Memory B cell (primary cell): Measurements from ENCODE around the gene SERGEF.

Source experiments
- ATAC-seq: fragments of 150-1000 bp; cut with Tn5 transposase; 2 replicates; pipeline ENCODE4 v1.10.0; 2021; ENCODE audit warnings: low read depth, mild to moderate bottlenecking, moderate library complexity
- DNase-seq, 2 donors: peaks; one replicate each; pipeline ENCODE4 v3.0.0; 2022; ENCODE audit warnings: low spot score in 2 of 2
- H3K27ac Mint-ChIP-seq: one replicate; pipeline ENCODE4 v1.8.0; 2022; ENCODE audit warnings: mild to moderate bottlenecking, moderate library complexity, mixed read lengths
- H3K27me3 Mint-ChIP-seq: one replicate; pipeline ENCODE4 v1.8.0; 2022; ENCODE audit warnings: mixed read lengths
- H3K36me3 Mint-ChIP-seq: one replicate; pipeline ENCODE4 v1.8.0; 2022; ENCODE audit warnings: mild to moderate bottlenecking, mixed read lengths
- H3K4me1 Mint-ChIP-seq: one replicate; pipeline ENCODE4 v1.8.0; 2022; ENCODE audit warnings: mixed read lengths
- H3K4me3 Mint-ChIP-seq: one replicate; pipeline ENCODE4 v1.8.0; 2022; ENCODE audit warnings: mild to moderate bottlenecking, moderate library complexity, mixed read lengths
- H3K9me3 Mint-ChIP-seq: one replicate; pipeline ENCODE4 v1.8.0; 2022; ENCODE audit warnings: mixed read lengths

The SERGEF gene

GRCh38 chr11:17927041-17927440, 85.8 kb downstream of the SERGEF start:
- DNase-seq (no peak), ATAC-seq (no peak)
- Mint-ChIP-seq H3K27me3 (no peaks in the 10 kb centered on the region), H3K4me3 (no peak overlapping the region), H3K4me1 (no peaks in the 10 kb centered on the region), H3K27ac (no peak overlapping the region), H3K36me3 (peaks cover 55% of the 10 kb centered on the region), H3K9me3 (no peaks in the 10 kb centered on the region)

GRCh38 chr11:17924713-17925112, 88.1 kb downstream of the SERGEF start:
- Mint-ChIP-seq H3K4me3 (no peak overlapping the region), H3K27me3 (no peaks in the 10 kb centered on the region), H3K27ac (no peak overlapping the region), H3K9me3 (no peaks in the 10 kb centered on the region), H3K4me1 (no peaks in the 10 kb centered on the region), H3K36me3 (peaks cover 51% of the 10 kb centered on the region)
- no peak for DNase-seq
- ATAC-seq = no peak

- ATAC-seq (no peak), DNase-seq (no peak)
- no peak overlapping the region for H3K4me3 Mint-ChIP-seq
- H3K27me3 Mint-ChIP-seq = no peaks in the 10 kb centered on the region
- H3K9me3 Mint-ChIP-seq = no peaks in the 10 kb centered on the region
- H3K4me1 Mint-ChIP-seq = peaks cover 2% of the 10 kb centered on the region
- H3K27ac Mint-ChIP-seq = no peak overlapping the region
- H3K36me3 Mint-ChIP-seq = peaks cover 57% of the 10 kb centered on the region
Measured at GRCh38 chr11:17923217-17923616, 89.6 kb downstream of the SERGEF start.

- Mint-ChIP-seq H3K9me3 (no peaks in the 10 kb centered on the region), H3K27ac (no peak overlapping the region), H3K27me3 (no peaks in the 10 kb centered on the region), H3K4me1 (peaks cover 2% of the 10 kb centered on the region), H3K36me3 (peaks cover 55% of the 10 kb centered on the region), H3K4me3 (no peak overlapping the region)
- DNase-seq = no peak
- no peak for ATAC-seq
Measured at GRCh38 chr11:17922416-17922788, 90.4 kb downstream of the SERGEF start.

GRCh38 chr11:17921659-17922415, 91.0 kb downstream of the SERGEF start:
- Mint-ChIP-seq H3K4me1 (peaks cover 2% of the 10 kb centered on the region), H3K27ac (no peak overlapping the region), H3K4me3 (no peak overlapping the region), H3K36me3 (peaks cover 54% of the 10 kb centered on the region), H3K9me3 (no peaks in the 10 kb centered on the region), H3K27me3 (no peaks in the 10 kb centered on the region)
- no peak for DNase-seq
- no peak for ATAC-seq

GRCh38 chr11:17918049-17918605, 94.7 kb downstream of the SERGEF start:
- H3K9me3 Mint-ChIP-seq = no peaks in the 10 kb centered on the region
- H3K36me3 Mint-ChIP-seq = peaks cover 43% of the 10 kb centered on the region
- no peak overlapping the region for H3K4me3 Mint-ChIP-seq

GRCh38 chr11:17917556-17917955, 95.3 kb downstream of the SERGEF start:
- no peak for ATAC-seq
- Mint-ChIP-seq H3K4me3 (no peak overlapping the region), H3K36me3 (peaks cover 42% of the 10 kb centered on the region), H3K4me1 (peaks cover 2% of the 10 kb centered on the region), H3K9me3 (no peaks in the 10 kb centered on the region), H3K27ac (no peak overlapping the region), H3K27me3 (no peaks in the 10 kb centered on the region)
- DNase-seq = no peak

More at GRCh38 chr11:17918049-17918605, 94.7 kb downstream of the SERGEF start:
- H3K27me3 Mint-ChIP-seq = no peaks in the 10 kb centered on the region
- H3K4me1 Mint-ChIP-seq = peaks cover 2% of the 10 kb centered on the region
- DNase-seq (no peak), ATAC-seq (no peak)
- no peak overlapping the region for H3K27ac Mint-ChIP-seq

- no peak for DNase-seq
- Mint-ChIP-seq H3K4me1 (peaks cover 2% of the 10 kb centered on the region), H3K36me3 (peaks cover 42% of the 10 kb centered on the region), H3K4me3 (no peak overlapping the region), H3K9me3 (no peaks in the 10 kb centered on the region), H3K27ac (no peak overlapping the region), H3K27me3 (no peaks in the 10 kb centered on the region)
- no peak for ATAC-seq
Measured at GRCh38 chr11:17915500-17916143, 97.2 kb downstream of the SERGEF start.

GRCh38 chr11:17914957-17915356, 97.9 kb downstream of the SERGEF start:
- Mint-ChIP-seq H3K4me1 (peaks cover 2% of the 10 kb centered on the region), H3K27me3 (no peaks in the 10 kb centered on the region), H3K4me3 (no peak overlapping the region), H3K36me3 (peaks cover 42% of the 10 kb centered on the region), H3K9me3 (no peaks in the 10 kb centered on the region), H3K27ac (no peak overlapping the region)
- ATAC-seq = no peak
- DNase-seq = no peak

- peaks cover 16% of the 10 kb centered on the region for H3K4me1 Mint-ChIP-seq
- H3K4me3 Mint-ChIP-seq = no peak overlapping the region
- H3K27me3 Mint-ChIP-seq = no peaks in the 10 kb centered on the region
- H3K36me3 Mint-ChIP-seq = peaks cover 31% of the 10 kb centered on the region
- no peak overlapping the region for H3K27ac Mint-ChIP-seq
- DNase-seq = no peak
- ATAC-seq = peak; percentile 47
- H3K9me3 Mint-ChIP-seq = no peaks in the 10 kb centered on the region
Measured at GRCh38 chr11:17907046-17907445, 105.8 kb downstream of the SERGEF start.

GRCh38 chr11:17906436-17906835, 106.4 kb downstream of the SERGEF start:
- peaks cover 32% of the 10 kb centered on the region for H3K36me3 Mint-ChIP-seq
- H3K9me3 Mint-ChIP-seq = no peaks in the 10 kb centered on the region
- peaks cover 16% of the 10 kb centered on the region for H3K4me1 Mint-ChIP-seq
- DNase-seq (no peak), ATAC-seq (no peak)
- no peak overlapping the region for H3K27ac Mint-ChIP-seq
- H3K27me3 Mint-ChIP-seq = no peaks in the 10 kb centered on the region
- no peak overlapping the region for H3K4me3 Mint-ChIP-seq

- ATAC-seq (peak; percentile 46), DNase-seq (no peak)
- Mint-ChIP-seq H3K4me1 (peaks cover 16% of the 10 kb centered on the region), H3K9me3 (no peaks in the 10 kb centered on the region), H3K27ac (no peak overlapping the region), H3K4me3 (no peak overlapping the region), H3K36me3 (peaks cover 35% of the 10 kb centered on the region), H3K27me3 (no peaks in the 10 kb centered on the region)
Measured at GRCh38 chr11:17905477-17905876, 107.4 kb downstream of the SERGEF start.

- Mint-ChIP-seq H3K36me3 (peaks cover 26% of the 10 kb centered on the region), H3K9me3 (no peaks in the 10 kb centered on the region), H3K27me3 (no peaks in the 10 kb centered on the region), H3K27ac (no peak overlapping the region), H3K4me1 (peaks cover 2% of the 10 kb centered on the region), H3K4me3 (no peak overlapping the region)
- ATAC-seq (no peak), DNase-seq (no peak)
Measured at GRCh38 chr11:17901481-17901880, 111.4 kb downstream of the SERGEF start.

- no peaks in the 10 kb centered on the region for H3K9me3 Mint-ChIP-seq
- no peaks in the 10 kb centered on the region for H3K27me3 Mint-ChIP-seq
- H3K36me3 Mint-ChIP-seq = peaks cover 25% of the 10 kb centered on the region
- no peak for DNase-seq
- no peaks in the 10 kb centered on the region for H3K4me1 Mint-ChIP-seq
- no peak overlapping the region for H3K4me3 Mint-ChIP-seq
- no peak for ATAC-seq
- no peak overlapping the region for H3K27ac Mint-ChIP-seq
Measured at GRCh38 chr11:17898782-17899181, 114.1 kb downstream of the SERGEF start.
